Brain microvascular endothelial cell (primary cell): Measurements from ENCODE around the gene RGS8.

Experiments used
- DNase-seq: peaks from one replicate; pipeline ENCODE4 v3.0.0-alpha.2; 2020
- H3K27ac ChIP-seq: fragments of 250-450 bp; sonication (Bioruptor Pico); 2 replicates; pipeline ENCODE4 v1.5.1; 2020; ENCODE audit warnings: mild to moderate bottlenecking, moderate library complexity
- H3K27me3 ChIP-seq: fragments of 250-450 bp; sonication (Bioruptor Pico); replicated peaks from 2 replicates; pipeline ENCODE4 v1.5.1; 2020; ENCODE audit warnings: mild to moderate bottlenecking
- H3K36me3 ChIP-seq: fragments of 250-450 bp; sonication (Bioruptor Pico); replicated peaks from 2 replicates; pipeline ENCODE4 v1.5.1; 2020; ENCODE audit warnings: mild to moderate bottlenecking
- H3K4me3 ChIP-seq: 2 replicates; pipeline ENCODE4 v1.5.1; 2011; ENCODE audit warnings: low read depth, mild to moderate bottlenecking, control low read depth, low read length, moderate library complexity
- CTCF ChIP-seq: IDR thresholded peaks from 2 replicates; pipeline ENCODE4 v1.5.1; 2011; ENCODE audit warnings: low read depth, mild to moderate bottlenecking, moderate library complexity, low read length, control low read depth, inconsistent platforms; ENCODE audit errors: missing control alignments
- in situ Hi-C: cut with HindIII; loops from 2 replicates; pipeline ENCODE4 v1.10.0; 2017; ENCODE audit warnings: low sequenced_read_pairs, low pct_ligation_motif_present

Gene RGS8

GRCh38 chr1:182668521-182669054 is 15.8 kb downstream of the RGS8 start:
- in situ Hi-C loops = no loop called here
- Histone ChIP-seq H3K4me3 (no peak overlapping the region), H3K27me3 (no peaks in the 10 kb centered on the region), H3K27ac (no peak overlapping the region), H3K36me3 (no peaks in the 10 kb centered on the region)
- no peak for DNase-seq
- no peak for TF ChIP-seq CTCF

GRCh38 chr1:182667848-182668505 is 16.4 kb downstream of the RGS8 start:
- no peaks in the 10 kb centered on the region for H3K27me3 ChIP-seq
- in situ Hi-C loops = no loop called here
- no peaks in the 10 kb centered on the region for H3K36me3 ChIP-seq
- TF ChIP-seq CTCF = no peak
- H3K4me3 ChIP-seq = no peak overlapping the region
- no peak for DNase-seq
- no peak overlapping the region for H3K27ac ChIP-seq

- TF ChIP-seq CTCF = no peak
- Histone ChIP-seq H3K27ac (no peak overlapping the region), H3K27me3 (no peaks in the 10 kb centered on the region), H3K36me3 (no peaks in the 10 kb centered on the region), H3K4me3 (no peak overlapping the region)
- in situ Hi-C loops = no loop called here
- no peak for DNase-seq
Observed at GRCh38 chr1:182666706-182667105, 17.7 kb downstream of the RGS8 start.

GRCh38 chr1:182664296-182664695 is 20.1 kb downstream of the RGS8 start:
- Histone ChIP-seq H3K27ac (no peak overlapping the region), H3K27me3 (no peaks in the 10 kb centered on the region), H3K4me3 (no peak overlapping the region), H3K36me3 (no peaks in the 10 kb centered on the region)
- no peak for TF ChIP-seq CTCF
- no peak for DNase-seq
- in situ Hi-C loops = no loop called here

- TF ChIP-seq CTCF = no peak
Observed at GRCh38 chr1:182662956-182663355, 21.4 kb downstream of the RGS8 start.

More at GRCh38 chr1:182662956-182663355, 21.4 kb downstream of the RGS8 start:
- H3K27me3 ChIP-seq = no peaks in the 10 kb centered on the region
- no peak overlapping the region for H3K4me3 ChIP-seq
- no peak for DNase-seq
- no peak overlapping the region for H3K27ac ChIP-seq
- no peaks in the 10 kb centered on the region for H3K36me3 ChIP-seq
- in situ Hi-C loops = no loop called here
